Adrenal gland (tissue), 12 donors: Measurements from ENCODE around the gene MS4A12. TPM values are rescaled to one million over a fixed set of nuclear protein-coding genes. Genes with fewer than 3 reads are reported as not detected.

Experiments
- DNase-seq, 7 donors: peaks; one replicate each; pipeline ENCODE4 v3.0.0-alpha.2; 2019 to 2020
- H3K27ac ChIP-seq, 5 donors: fragments of 200-600 bp; sonication (generic) in 4 of 5; 1 replicate in 3 of 5; 2 replicates in 2 of 5; pipeline versions ENCODE4 v1.5.1 to v1.8.0; 2016 to 2020; ENCODE audit warnings: mild to moderate bottlenecking in 1 of 5
- H3K27me3 ChIP-seq: fragments of 200-600 bp; 2 replicates; pipeline ENCODE4 v1.8.0; 2021
- H3K36me3 ChIP-seq, 2 donors: fragments of 200-600 bp; replicated peaks in 1 of 2; 1 replicate in 1 of 2; 2 replicates in 1 of 2; pipeline versions ENCODE4 v1.5.1 to v1.8.0; 2018 to 2022
- H3K4me1 ChIP-seq, 2 donors: fragments of 200-600 bp; replicated peaks in 1 of 2; 1 replicate in 1 of 2; 2 replicates in 1 of 2; pipeline versions ENCODE4 v1.5.1 to v1.8.0; 2018 to 2021
- H3K4me3 ChIP-seq, 4 donors: fragments of 200-600 bp; sonication (generic) in 3 of 4; one replicate each; pipeline ENCODE4 v1.5.1; 2016 to 2018
- H3K9me3 ChIP-seq, 3 donors: fragments of 200-600 bp; sonication (generic) in 1 of 3; replicated peaks in 1 of 3; 1 replicate in 2 of 3; 2 replicates in 1 of 3; pipeline versions ENCODE4 v1.5.1 to v1.8.0; 2016 to 2021
- CTCF ChIP-seq, 6 experiments: fragments of 450-650 bp in 4 of 6; fragments of 200-600 bp in 2 of 6; sonication (generic) in 1 of 6; IDR thresholded peaks; 1 replicate in 5 of 6; 2 replicates in 1 of 6; pipeline versions ENCODE4 v1.5.1 to v1.8.0; 2016 to 2021; ENCODE audit warnings: antibody characterized with exemption in 6 of 6, mild to moderate bottlenecking in 2 of 6, moderate library complexity in 1 of 6
- POLR2A ChIP-seq, 2 donors: fragments of 450-650 bp; IDR thresholded peaks; one replicate each; pipeline ENCODE4 v1.6.1; 2017; ENCODE audit warnings: antibody characterized with exemption in 2 of 2, mild to moderate bottlenecking in 2 of 2, moderate library complexity in 1 of 2
- WGBS, 4 donors: extraction: QIAGEN DNeasy Blood & Tissue Kit in 2 of 4; methylation state at CpG; one replicate each; pipeline versions ENCODE4 v1.1.5 to v1.1.7; 2013 to 2017; 5-methylcytosine and 5-hydroxymethylcytosine counted together
- intact Hi-C, 2 donors: fragments of 100-400 bp; cut with DNase I; formaldehyde crosslinking; loops; one replicate each; pipeline versions ENCODE4 v1.14.1 to v1.15.0; 2022 to 2023
- polyA plus RNA-seq, 3 donors: library from polyadenylated mRNA; stranded (reverse); fragments of 200-250 nt in 2 of 3; fragments of 350-450 nt in 1 of 3; fragmentation: Illumina TruSeq in 1 of 3; extraction: RNeasy Lipid Tissue Mini Kit (QIAGEN cat#74804) in 1 of 3; gene quantifications; one replicate each; pipeline ENCODE4 v1.2.3, GENCODE V29; 2013 to 2014
- total RNA-seq, 9 donors: library from RNA; depleted of rRNA in 4 of 9; stranded (reverse); fragments of >200 nt in 4 of 9; fragments of 120-200 nt in 1 of 9; fragmentation: NEBNext Ultra II Directional in 1 of 9; extraction: Animal tissue kit (Norgen Biotek cat#: 25700) in 1 of 9; gene quantifications; one replicate each; pipeline versions ENCODE4 v1.1.0 to v1.2.4, GENCODE V29; 2013 to 2023
- donor health status: healthy with polysubstance abuse.
- donor health status: Bipolar disorder and iron deficiency.
- donor health status: DM: yes; HTN: yes; CAD: no.
- donor health status: DM: no; HTN: no; CAD: no.
- donor health status: DM: no; HTN: no; CAD: no.
- donor health status: DM: yes; HTN: yes; CAD: no.

The MS4A12 gene
- total and polyA plus RNA-seq, 12 donors: not detected

- no peaks in the 10 kb centered on the region for H3K4me1 ChIP-seq
- H3K4me3 ChIP-seq: no peak overlapping the region
- intact Hi-C loops: no loop called here
- no peaks in the 10 kb centered on the region for H3K27me3 ChIP-seq
- WGBS, 4 donors: 77 to 83% (median 81%) methylated on average over 2 of the region's 2 CpGs
- no peaks in the 10 kb centered on the region for H3K36me3 ChIP-seq
- no peak overlapping the region for H3K27ac ChIP-seq
- H3K9me3 ChIP-seq: no peaks in the 10 kb centered on the region
- no peak for TF ChIP-seq POLR2A (IDR thresholded peaks at IDR 0.05)
- no peak for TF ChIP-seq CTCF (IDR thresholded peaks at IDR 0.05)
- DNase-seq: no peak
These were observed 876 bp downstream of the MS4A12 start for GRCh38 chr11:60493454-60493853.

GRCh38 chr11:60498399-60498798 is 5.8 kb downstream of the MS4A12 start:
- no peaks in the 10 kb centered on the region for H3K9me3 ChIP-seq
- DNase-seq: no peak
- no peak overlapping the region for H3K27ac ChIP-seq
- 74 to 85% (median 81%) methylated on average over 2 of the region's 2 CpGs for WGBS, 4 donors
- no peaks in the 10 kb centered on the region for H3K27me3 ChIP-seq
- intact Hi-C loops: no loop called here
- no peaks in the 10 kb centered on the region for H3K4me1 ChIP-seq
- H3K4me3 ChIP-seq: no peak overlapping the region
- no peak for TF ChIP-seq CTCF (IDR thresholded peaks at IDR 0.05)
- TF ChIP-seq POLR2A (IDR thresholded peaks at IDR 0.05): no peak
- no peaks in the 10 kb centered on the region for H3K36me3 ChIP-seq

- no peak overlapping the region for H3K27ac ChIP-seq
- WGBS, 4 donors: 60 to 72% (median 65%) methylated on average over 4 of the region's 4 CpGs
- TF ChIP-seq CTCF (IDR thresholded peaks at IDR 0.05): no peak
- no peak for TF ChIP-seq POLR2A (IDR thresholded peaks at IDR 0.05)
- intact Hi-C loops: no loop called here
- no peak for DNase-seq
- H3K27me3 ChIP-seq: no peaks in the 10 kb centered on the region
- no peaks in the 10 kb centered on the region for H3K9me3 ChIP-seq
- no peaks in the 10 kb centered on the region for H3K4me1 ChIP-seq
- no peaks in the 10 kb centered on the region for H3K36me3 ChIP-seq
- H3K4me3 ChIP-seq: no peak overlapping the region
These were observed 6.3 kb downstream of the MS4A12 start for GRCh38 chr11:60498853-60499252.

- intact Hi-C loops: no loop called here
- no peak overlapping the region for H3K4me3 ChIP-seq
- TF ChIP-seq POLR2A (IDR thresholded peaks at IDR 0.05): no peak
- no peak for TF ChIP-seq CTCF (IDR thresholded peaks at IDR 0.05)
- no peak for DNase-seq
- no peaks in the 10 kb centered on the region for H3K27me3 ChIP-seq
- no peaks in the 10 kb centered on the region for H3K9me3 ChIP-seq
- no peak overlapping the region for H3K27ac ChIP-seq
- no peaks in the 10 kb centered on the region for H3K4me1 ChIP-seq
- 43 to 65% (median 47%) methylated on average over 3 of the region's 3 CpGs for WGBS, 4 donors
- no peaks in the 10 kb centered on the region for H3K36me3 ChIP-seq
These were observed 7.8 kb downstream of the MS4A12 start for GRCh38 chr11:60500276-60500910.
